ENCODE results near the gene CEP83. TPM values are rescaled to one million over a fixed set of nuclear protein-coding genes. Genes with fewer than 3 reads are reported as not detected.

The CEP83 gene
- total RNA-seq, 1 donor from 2014 or later: 28.7 TPM

DNA sequence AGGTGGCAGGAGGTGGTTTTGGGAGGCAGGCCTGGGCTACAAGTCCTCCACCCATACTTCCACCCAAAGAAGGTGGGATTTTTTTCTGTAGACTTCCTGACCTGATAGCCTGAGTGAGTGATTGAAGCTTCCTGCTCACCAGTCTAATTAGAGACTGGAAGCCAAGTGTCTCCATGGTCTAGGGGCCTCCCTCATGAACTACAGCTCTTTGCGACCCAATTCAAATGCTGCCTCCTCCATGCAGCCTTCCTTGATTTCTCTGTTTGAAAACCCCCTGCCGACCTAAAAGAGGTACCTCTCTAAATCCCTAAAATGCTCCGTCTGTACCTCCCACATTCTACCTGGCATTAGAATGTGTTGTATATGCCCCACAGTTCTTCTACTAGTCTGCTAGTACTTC, 186.4 kb downstream of the CEP83 start:
- Mint-ChIP-seq H3K27me3 (ENCODE audit: low read depth) (no peaks in the 10 kb centered on the region), H3K4me3 (no peak overlapping the region), H3K36me3 (ENCODE audit: low read depth) (no peaks in the 10 kb centered on the region), H3K9me3 (no peaks in the 10 kb centered on the region), H3K27ac (ENCODE audit: unreplicated experiment) (no peak overlapping the region), H3K4me1 (no peaks in the 10 kb centered on the region)
- no peak for DNase-seq (ENCODE audit: low read depth, low spot score)
- TF ChIP-seq, protein P1, sequence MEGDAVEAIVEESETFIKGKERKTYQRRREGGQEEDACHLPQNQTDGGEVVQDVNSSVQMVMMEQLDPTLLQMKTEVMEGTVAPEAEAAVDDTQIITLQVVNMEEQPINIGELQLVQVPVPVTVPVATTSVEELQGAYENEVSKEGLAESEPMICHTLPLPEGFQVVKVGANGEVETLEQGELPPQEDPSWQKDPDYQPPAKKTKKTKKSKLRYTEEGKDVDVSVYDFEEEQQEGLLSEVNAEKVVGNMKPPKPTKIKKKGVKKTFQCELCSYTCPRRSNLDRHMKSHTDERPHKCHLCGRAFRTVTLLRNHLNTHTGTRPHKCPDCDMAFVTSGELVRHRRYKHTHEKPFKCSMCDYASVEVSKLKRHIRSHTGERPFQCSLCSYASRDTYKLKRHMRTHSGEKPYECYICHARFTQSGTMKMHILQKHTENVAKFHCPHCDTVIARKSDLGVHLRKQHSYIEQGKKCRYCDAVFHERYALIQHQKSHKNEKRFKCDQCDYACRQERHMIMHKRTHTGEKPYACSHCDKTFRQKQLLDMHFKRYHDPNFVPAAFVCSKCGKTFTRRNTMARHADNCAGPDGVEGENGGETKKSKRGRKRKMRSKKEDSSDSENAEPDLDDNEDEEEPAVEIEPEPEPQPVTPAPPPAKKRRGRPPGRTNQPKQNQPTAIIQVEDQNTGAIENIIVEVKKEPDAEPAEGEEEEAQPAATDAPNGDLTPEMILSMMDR (conservative IDR thresholded peaks at IDR 0.05): no peak

DNA sequence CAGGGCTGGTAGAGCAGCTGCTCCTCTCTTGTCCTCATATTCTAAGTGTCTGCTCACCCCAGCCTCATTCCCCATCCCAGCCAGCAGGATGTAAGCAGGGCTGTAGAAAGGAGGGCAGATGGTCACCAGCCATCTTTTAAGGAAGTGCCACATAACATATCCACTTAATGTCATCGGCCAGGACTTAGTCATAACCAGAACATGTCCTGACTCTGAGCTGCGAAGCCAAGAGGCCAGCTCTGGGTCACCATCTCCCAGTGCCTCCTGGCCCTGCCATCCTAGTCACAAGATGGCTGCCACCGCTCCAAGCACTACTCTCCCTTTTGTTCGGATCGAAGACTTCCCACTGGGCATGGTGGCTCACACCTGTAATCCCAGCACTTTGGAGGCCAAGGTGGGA, 187.4 kb downstream of the CEP83 start:
- Mint-ChIP-seq H3K27me3 (ENCODE audit: low read depth) (no peaks in the 10 kb centered on the region), H3K4me1 (no peaks in the 10 kb centered on the region), H3K4me3 (no peak overlapping the region), H3K36me3 (ENCODE audit: low read depth) (no peaks in the 10 kb centered on the region), H3K9me3 (no peaks in the 10 kb centered on the region), H3K27ac (ENCODE audit: unreplicated experiment) (no peak overlapping the region)
- no peak for DNase-seq (ENCODE audit: low read depth, low spot score)
- TF ChIP-seq, protein P1 (conservative IDR thresholded peaks at IDR 0.05): no peak

DNA sequence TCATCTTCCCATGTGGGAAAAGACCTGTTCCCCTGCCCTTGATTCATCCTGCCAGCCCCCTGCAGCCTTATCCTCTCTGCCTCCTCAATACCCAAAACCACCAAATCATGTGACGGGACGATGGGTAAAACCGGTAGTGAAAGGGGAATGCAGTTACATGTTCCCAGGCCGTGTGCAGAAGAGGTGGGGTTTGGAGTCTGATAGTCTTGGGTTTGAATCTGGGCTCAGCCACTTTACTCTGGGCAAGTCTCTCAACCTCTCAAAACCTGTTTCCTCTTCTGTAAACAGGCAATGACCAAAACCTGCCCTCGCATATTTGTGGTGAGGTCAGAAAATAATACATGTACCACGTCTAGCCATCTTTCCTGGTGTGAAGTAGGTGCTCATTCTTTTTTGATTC, 188.3 kb downstream of the CEP83 start:
- no peak overlapping the region for H3K4me3 Mint-ChIP-seq
- no peaks in the 10 kb centered on the region for H3K36me3 Mint-ChIP-seq (ENCODE audit: low read depth)
- no peak for DNase-seq (ENCODE audit: low read depth, low spot score)
- H3K27me3 Mint-ChIP-seq (ENCODE audit: low read depth): no peaks in the 10 kb centered on the region
- TF ChIP-seq, protein P1 (conservative IDR thresholded peaks at IDR 0.05): no peak
- no peak overlapping the region for H3K27ac Mint-ChIP-seq (ENCODE audit: unreplicated experiment)
- no peaks in the 10 kb centered on the region for H3K9me3 Mint-ChIP-seq
- no peaks in the 10 kb centered on the region for H3K4me1 Mint-ChIP-seq

DNA sequence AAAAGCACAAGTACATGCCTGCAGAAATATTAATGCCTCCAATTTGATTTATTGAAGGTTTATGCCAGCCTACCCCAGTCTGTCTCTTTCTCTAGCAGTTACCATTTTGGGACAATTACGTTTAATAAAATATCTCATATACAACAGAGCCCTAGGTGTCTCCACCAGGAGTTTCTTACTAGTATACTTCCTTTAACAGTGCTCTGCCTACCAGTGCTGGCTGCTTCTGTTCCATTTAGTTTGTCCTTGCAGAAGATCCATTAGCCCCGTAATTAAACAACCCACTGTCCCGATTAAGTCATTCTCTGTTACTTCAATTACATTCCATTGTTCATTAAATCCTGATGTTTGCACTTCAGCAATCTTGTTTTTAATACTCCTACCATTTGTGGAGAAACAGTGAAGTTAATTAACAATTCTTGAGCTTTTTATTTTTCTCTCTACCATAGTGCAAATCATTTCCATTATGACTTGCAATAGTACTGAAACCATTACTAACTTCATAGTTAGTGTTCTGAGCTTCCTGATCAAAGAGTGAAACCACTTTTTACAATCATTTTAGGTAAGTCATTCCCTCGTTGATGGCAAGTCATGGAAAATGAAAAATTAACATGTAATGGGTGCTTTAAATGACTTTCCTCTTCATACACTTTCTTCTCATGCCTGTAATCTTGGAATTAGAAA, 190.2 kb downstream of the CEP83 start:
- TF ChIP-seq, protein P1 (conservative IDR thresholded peaks at IDR 0.05): no peak
- Mint-ChIP-seq H3K9me3 (no peaks in the 10 kb centered on the region), H3K27ac (ENCODE audit: unreplicated experiment) (no peak overlapping the region), H3K27me3 (ENCODE audit: low read depth) (no peaks in the 10 kb centered on the region), H3K36me3 (ENCODE audit: low read depth) (peaks cover 11% of the 10 kb centered on the region), H3K4me3 (no peak overlapping the region), H3K4me1 (no peaks in the 10 kb centered on the region)
- DNase-seq (ENCODE audit: low read depth, low spot score): no peak

DNA sequence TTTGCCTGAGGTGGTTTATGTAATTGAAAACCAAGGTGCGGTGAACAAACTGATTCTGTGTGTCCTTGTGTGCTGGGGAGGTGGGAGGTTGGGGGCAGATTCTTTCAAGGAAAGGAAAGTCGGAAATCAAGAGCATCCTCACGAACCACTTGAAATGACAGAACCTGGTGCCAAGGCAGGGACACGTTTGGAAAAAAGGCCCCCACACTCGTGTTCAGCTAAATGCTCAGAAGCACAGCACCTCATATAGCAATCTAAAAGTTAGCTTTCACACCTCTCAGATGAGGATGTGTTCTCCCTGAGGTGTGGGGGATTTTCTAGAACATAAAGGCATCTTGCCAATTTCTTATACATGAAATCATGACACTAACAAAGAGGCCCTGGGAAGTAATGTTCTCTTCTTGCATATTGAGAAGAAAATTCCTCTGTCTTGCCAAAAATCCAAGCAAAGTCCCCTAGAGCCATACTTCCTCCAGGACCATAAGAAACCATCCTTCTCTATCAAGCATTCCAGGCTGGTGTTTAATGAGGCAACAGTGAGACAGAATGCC, 191.7 kb downstream of the CEP83 start:
- Mint-ChIP-seq H3K27ac (ENCODE audit: unreplicated experiment) (no peak overlapping the region), H3K36me3 (ENCODE audit: low read depth) (peaks cover 17% of the 10 kb centered on the region), H3K9me3 (no peaks in the 10 kb centered on the region), H3K4me1 (peaks cover 5% of the 10 kb centered on the region), H3K27me3 (ENCODE audit: low read depth) (no peaks in the 10 kb centered on the region), H3K4me3 (no peak overlapping the region)
- TF ChIP-seq, protein P1 (conservative IDR thresholded peaks at IDR 0.05): no peak
- DNase-seq (ENCODE audit: low read depth, low spot score): no peak

All from neural crest cell (in vitro differentiated cells).